Tibial nerve (tissue), 4 donors: ENCODE measurements around the gene GALNT10.

ENCODE experiments used
- EP300 ChIP-seq, 2 donors: sonication (generic); formaldehyde crosslinking; IDR thresholded peaks; one replicate each; pipeline ENCODE4 v1.6.1; 2017; ENCODE audit warnings: antibody characterized with exemption in 2 of 2, mild to moderate bottlenecking in 1 of 2
- TF ChIP-seq, protein P1 (sequence below), 5 experiments: fragments of 200-600 bp in 3 of 5; fragments of 450-650 bp in 2 of 5; sonication (generic) in 3 of 5; IDR thresholded peaks; one replicate each; pipeline ENCODE4 v1.5.1; 2016 to 2019; ENCODE audit warnings: antibody characterized with exemption in 5 of 5, mild to moderate bottlenecking in 3 of 5, moderate library complexity in 2 of 5

DNA sequence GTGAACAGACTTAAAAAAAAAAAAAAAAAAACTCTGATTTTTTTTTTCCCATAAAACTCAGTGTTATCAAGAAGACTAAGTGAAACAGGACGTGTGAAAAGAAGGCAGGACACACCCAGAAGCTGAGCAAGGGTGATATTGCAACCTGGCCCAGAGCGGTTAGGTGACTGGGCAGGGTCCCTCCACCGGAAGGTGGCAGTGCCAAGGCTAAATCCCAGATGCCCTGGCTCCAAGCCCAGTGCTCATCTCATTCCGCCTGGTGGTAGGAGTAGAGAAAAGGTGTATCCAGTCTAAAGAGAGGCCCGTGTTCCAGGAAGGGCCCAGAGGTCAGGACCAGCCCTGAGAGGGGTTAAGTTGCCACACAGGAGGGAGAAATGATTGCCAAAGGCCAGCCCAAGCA, 203.8 kb downstream of the GALNT10 start:
- TF ChIP-seq, protein P1, sequence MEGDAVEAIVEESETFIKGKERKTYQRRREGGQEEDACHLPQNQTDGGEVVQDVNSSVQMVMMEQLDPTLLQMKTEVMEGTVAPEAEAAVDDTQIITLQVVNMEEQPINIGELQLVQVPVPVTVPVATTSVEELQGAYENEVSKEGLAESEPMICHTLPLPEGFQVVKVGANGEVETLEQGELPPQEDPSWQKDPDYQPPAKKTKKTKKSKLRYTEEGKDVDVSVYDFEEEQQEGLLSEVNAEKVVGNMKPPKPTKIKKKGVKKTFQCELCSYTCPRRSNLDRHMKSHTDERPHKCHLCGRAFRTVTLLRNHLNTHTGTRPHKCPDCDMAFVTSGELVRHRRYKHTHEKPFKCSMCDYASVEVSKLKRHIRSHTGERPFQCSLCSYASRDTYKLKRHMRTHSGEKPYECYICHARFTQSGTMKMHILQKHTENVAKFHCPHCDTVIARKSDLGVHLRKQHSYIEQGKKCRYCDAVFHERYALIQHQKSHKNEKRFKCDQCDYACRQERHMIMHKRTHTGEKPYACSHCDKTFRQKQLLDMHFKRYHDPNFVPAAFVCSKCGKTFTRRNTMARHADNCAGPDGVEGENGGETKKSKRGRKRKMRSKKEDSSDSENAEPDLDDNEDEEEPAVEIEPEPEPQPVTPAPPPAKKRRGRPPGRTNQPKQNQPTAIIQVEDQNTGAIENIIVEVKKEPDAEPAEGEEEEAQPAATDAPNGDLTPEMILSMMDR (IDR thresholded peaks at IDR 0.05) = no peak
- TF ChIP-seq EP300 (IDR thresholded peaks at IDR 0.05) = no peak
